ENCODE results near the gene MYCN.

- TF ChIP-seq NFIB (CRISPR knock-in tag; IDR thresholded peaks at IDR 0.05; ENCODE audit: borderline replicate concordance) = no peak
- TF ChIP-seq NCOA5 (CRISPR knock-in tag; IDR thresholded peaks at IDR 0.05) = no peak
- TF ChIP-seq RFX5 (IDR thresholded peaks at IDR 0.05; ENCODE audit: low read depth, low read length) = no peak
- no peak for TF ChIP-seq PLSCR1 (CRISPR knock-in tag; IDR thresholded peaks at IDR 0.05; ENCODE audit: borderline replicate concordance)
- TF ChIP-seq HOXA3 (CRISPR knock-in tag; IDR thresholded peaks at IDR 0.05) = no peak
- no peak for TF ChIP-seq RBM39 (IDR thresholded peaks at IDR 0.05; ENCODE audit: low read depth, low read length, poor library complexity, severe bottlenecking)
- TF ChIP-seq BCL3 (CRISPR knock-in tag; IDR thresholded peaks at IDR 0.05) = no peak
- TF ChIP-seq AGO1 (IDR thresholded peaks at IDR 0.05; ENCODE audit: low read depth, low read length, poor library complexity, severe bottlenecking) = no peak
These were observed 34.9 kb downstream of the MYCN start for GRCh38 chr2:15975261-15975600.

All from HepG2 (cell line).